ENCODE results near the gene TKFC.

Gene TKFC

DNA sequence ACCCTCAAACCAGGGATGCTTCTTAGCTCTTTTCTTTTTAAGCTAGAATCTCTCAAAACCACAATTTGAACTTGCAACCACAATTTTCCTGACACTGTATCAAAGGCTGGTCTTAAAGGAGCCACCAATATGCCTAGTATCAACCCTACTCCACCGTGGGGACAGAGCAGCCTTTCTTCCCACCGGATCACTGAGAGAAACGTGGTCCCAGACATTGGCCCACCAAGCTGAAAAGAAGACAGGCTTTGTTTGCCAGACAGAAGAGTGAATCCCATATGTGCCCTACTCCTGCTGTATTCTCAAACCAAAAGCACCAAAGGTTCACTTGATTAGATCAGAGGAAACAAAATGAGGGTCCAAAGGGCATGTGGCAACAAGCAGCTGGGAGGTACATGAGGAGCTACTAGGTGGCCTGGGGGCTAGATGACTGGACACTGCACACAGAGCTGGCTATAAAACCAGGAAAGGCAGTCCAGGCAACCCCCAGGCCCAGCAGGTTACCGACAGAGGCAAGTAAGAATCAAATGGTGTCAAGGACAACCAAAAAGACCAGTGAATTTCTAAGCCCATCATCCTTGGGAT lies 34.3 kb upstream of the TKFC start:
- Histone ChIP-seq H3K79me1 (ENCODE audit: low read depth, low read length) (no peaks in the 10 kb centered on the region), H3K4me3 (ENCODE audit: low read length in 2 of 2) (no peak overlapping the region), H2BK5ac (ENCODE audit: low read length) (no peak overlapping the region), H3K27ac (replicated peaks; ENCODE audit: low read length) (no peak overlapping the region), H4K91ac (ENCODE audit: low read depth, low read length, poor library complexity) (no peak overlapping the region), H3K4me1 (ENCODE audit: control insufficient read depth in 2 of 2, insufficient read depth in 1 of 2, low read depth in 1 of 2, low read length in 2 of 2) (peaks cover 6 to 33% of the 10 kb centered on the region in 2 donors), H3K9ac (ENCODE audit: low read depth, low read length, poor library complexity) (no peak overlapping the region), H3K27me3 (ENCODE audit: control insufficient read depth in 3 of 3, insufficient read depth in 3 of 3, low read depth in 1 of 3, low read length in 3 of 3) (no peaks in the 10 kb centered on the region), H2BK12ac (ENCODE audit: low read length) (no peak overlapping the region), H3K9me3 (replicated peaks in 1 of 2; ENCODE audit: control insufficient read depth in 2 of 2, insufficient read depth in 1 of 2, low read depth in 1 of 2, low read length in 2 of 2) (peaks cover 0 to 3% of the 10 kb centered on the region in 2 donors), H3K14ac (ENCODE audit: low read length) (no peak overlapping the region), H4K8ac (ENCODE audit: low read depth, low read length) (no peak overlapping the region), H2AFZ (ENCODE audit: low read length) (no peak overlapping the region), H3K4ac (ENCODE audit: low read length) (no peak overlapping the region), H3K36me3 (replicated peaks in 1 of 2; ENCODE audit: control insufficient read depth in 2 of 2, insufficient read depth in 2 of 2, low read length in 2 of 2) (peaks cover 37 to 75% of the 10 kb centered on the region in 2 donors), H3K23ac (ENCODE audit: low read depth, low read length, poor library complexity) (no peak overlapping the region), H2BK15ac (ENCODE audit: low read length) (no peak overlapping the region), H2BK120ac (ENCODE audit: low read depth, low read length) (no peak overlapping the region), H2AK5ac (ENCODE audit: low read depth, low read length) (no peak overlapping the region), H3K4me2 (ENCODE audit: insufficient read depth, low read length, poor library complexity, severe bottlenecking) (no peak overlapping the region), H3K18ac (ENCODE audit: low read length) (no peak overlapping the region)
- no peak for DNase-seq (ENCODE audit: low spot score)
- WGBS, 2 donors (ENCODE audit: extremely low coverage in 2 of 2, insufficient read length in 2 of 2, insufficient replicate concordance in 1 of 2), result no CpG with 5 or more reads among the region's 4 CpGs

DNA sequence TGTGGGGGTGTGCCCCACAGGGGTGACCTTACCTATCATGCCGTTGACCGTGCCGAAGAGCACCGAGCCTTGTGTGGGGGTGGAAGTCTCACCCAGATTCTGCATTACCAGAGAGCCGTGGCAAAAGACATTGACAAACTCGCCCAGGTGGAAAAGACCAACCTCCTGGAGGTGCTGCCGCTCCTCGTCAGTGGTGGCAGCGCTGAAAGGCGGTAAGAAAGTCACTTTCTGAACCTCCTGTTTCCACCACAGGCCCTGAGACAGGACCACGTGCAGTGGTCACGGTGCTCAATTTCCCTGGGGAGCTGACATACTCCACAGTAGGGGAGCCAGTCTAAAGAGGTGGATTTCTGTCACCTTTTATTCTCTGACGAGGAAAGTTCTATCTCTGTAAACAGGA lies 30.5 kb upstream of the TKFC start:
- Histone ChIP-seq H4K8ac (ENCODE audit: low read depth, low read length) (no peak overlapping the region), H3K23ac (ENCODE audit: low read depth, low read length, poor library complexity) (no peak overlapping the region), H4K91ac (ENCODE audit: low read depth, low read length, poor library complexity) (no peak overlapping the region), H3K14ac (ENCODE audit: low read length) (no peak overlapping the region), H3K79me1 (ENCODE audit: low read depth, low read length) (no peaks in the 10 kb centered on the region), H3K36me3 (replicated peaks in 1 of 2; ENCODE audit: control insufficient read depth in 2 of 2, insufficient read depth in 2 of 2, low read length in 2 of 2) (peaks cover 49 to 99% of the 10 kb centered on the region in 2 donors), H3K4me1 (ENCODE audit: control insufficient read depth in 2 of 2, insufficient read depth in 1 of 2, low read depth in 1 of 2, low read length in 2 of 2) (peaks cover 2 to 21% of the 10 kb centered on the region in 2 donors), H3K27ac (replicated peaks; ENCODE audit: low read length) (no peak overlapping the region), H3K18ac (ENCODE audit: low read length) (no peak overlapping the region), H2BK12ac (ENCODE audit: low read length) (no peak overlapping the region), H3K9ac (ENCODE audit: low read depth, low read length, poor library complexity) (no peak overlapping the region), H3K9me3 (replicated peaks in 1 of 2; ENCODE audit: control insufficient read depth in 2 of 2, insufficient read depth in 1 of 2, low read depth in 1 of 2, low read length in 2 of 2) (no peaks in the 10 kb centered on the region), H2BK5ac (ENCODE audit: low read length) (no peak overlapping the region), H3K4me2 (ENCODE audit: insufficient read depth, low read length, poor library complexity, severe bottlenecking) (no peak overlapping the region), H3K27me3 (ENCODE audit: control insufficient read depth in 3 of 3, insufficient read depth in 3 of 3, low read depth in 1 of 3, low read length in 3 of 3) (no peaks in the 10 kb centered on the region), H2AK5ac (ENCODE audit: low read depth, low read length) (no peak overlapping the region), H2BK15ac (ENCODE audit: low read length) (no peak overlapping the region), H3K4ac (ENCODE audit: low read length) (no peak overlapping the region), H2AFZ (ENCODE audit: low read length) (no peak overlapping the region), H3K4me3 (ENCODE audit: low read length in 2 of 2) (no peak overlapping the region), H2BK120ac (ENCODE audit: low read depth, low read length) (no peak overlapping the region)
- no CpG with 5 or more reads among the region's 13 CpGs for WGBS, 2 donors (ENCODE audit: extremely low coverage in 2 of 2, insufficient read length in 2 of 2, insufficient replicate concordance in 1 of 2)
- DNase-seq (ENCODE audit: low spot score), result no peak

DNA sequence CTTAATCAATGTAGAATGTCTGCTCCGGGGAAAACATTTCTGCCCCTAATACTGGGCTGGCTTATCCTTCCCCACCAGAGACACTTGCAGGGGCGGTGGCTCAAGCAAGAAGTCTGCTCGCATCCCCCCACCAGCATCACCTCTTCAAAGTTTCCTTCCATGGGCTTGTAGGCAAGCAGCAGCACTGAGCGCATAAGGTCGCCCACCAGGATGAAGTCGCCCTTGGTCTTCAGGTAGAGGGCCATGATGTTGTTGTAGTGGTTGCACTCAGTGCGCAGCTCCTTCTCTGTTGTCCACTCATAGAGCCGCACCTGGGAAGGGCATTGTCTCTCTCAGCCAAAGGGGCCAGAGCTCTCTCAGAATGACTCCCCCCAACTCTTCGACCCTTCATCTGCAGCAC lies 29.3 kb upstream of the TKFC start:
- Histone ChIP-seq H3K9ac (ENCODE audit: low read depth, low read length, poor library complexity) (no peak overlapping the region), H4K91ac (ENCODE audit: low read depth, low read length, poor library complexity) (no peak overlapping the region), H3K4me2 (ENCODE audit: insufficient read depth, low read length, poor library complexity, severe bottlenecking) (no peak overlapping the region), H2BK12ac (ENCODE audit: low read length) (no peak overlapping the region), H3K14ac (ENCODE audit: low read length) (no peak overlapping the region), H3K23ac (ENCODE audit: low read depth, low read length, poor library complexity) (no peak overlapping the region), H3K36me3 (replicated peaks in 1 of 2; ENCODE audit: control insufficient read depth in 2 of 2, insufficient read depth in 2 of 2, low read length in 2 of 2) (peaks cover 60 to 99% of the 10 kb centered on the region in 2 donors), H3K4me3 (ENCODE audit: low read length in 2 of 2) (no peak overlapping the region), H3K18ac (ENCODE audit: low read length) (no peak overlapping the region), H2BK5ac (ENCODE audit: low read length) (no peak overlapping the region), H3K27me3 (ENCODE audit: control insufficient read depth in 3 of 3, insufficient read depth in 3 of 3, low read depth in 1 of 3, low read length in 3 of 3) (no peaks in the 10 kb centered on the region), H2BK120ac (ENCODE audit: low read depth, low read length) (no peak overlapping the region), H4K8ac (ENCODE audit: low read depth, low read length) (no peak overlapping the region), H3K4me1 (ENCODE audit: control insufficient read depth in 2 of 2, insufficient read depth in 1 of 2, low read depth in 1 of 2, low read length in 2 of 2) (peaks cover 0 to 9% of the 10 kb centered on the region in 2 donors), H3K9me3 (replicated peaks in 1 of 2; ENCODE audit: control insufficient read depth in 2 of 2, insufficient read depth in 1 of 2, low read depth in 1 of 2, low read length in 2 of 2) (no peaks in the 10 kb centered on the region), H3K79me1 (ENCODE audit: low read depth, low read length) (no peaks in the 10 kb centered on the region), H2AK5ac (ENCODE audit: low read depth, low read length) (no peak overlapping the region), H3K4ac (ENCODE audit: low read length) (no peak overlapping the region), H2AFZ (ENCODE audit: low read length) (no peak overlapping the region), H3K27ac (replicated peaks; ENCODE audit: low read length) (no peak overlapping the region), H2BK15ac (ENCODE audit: low read length) (no peak overlapping the region)
- no peak for DNase-seq (ENCODE audit: low spot score)
- WGBS, 2 donors (ENCODE audit: extremely low coverage in 2 of 2, insufficient read length in 2 of 2, insufficient replicate concordance in 1 of 2), result no CpG with 5 or more reads among the region's 9 CpGs

DNA sequence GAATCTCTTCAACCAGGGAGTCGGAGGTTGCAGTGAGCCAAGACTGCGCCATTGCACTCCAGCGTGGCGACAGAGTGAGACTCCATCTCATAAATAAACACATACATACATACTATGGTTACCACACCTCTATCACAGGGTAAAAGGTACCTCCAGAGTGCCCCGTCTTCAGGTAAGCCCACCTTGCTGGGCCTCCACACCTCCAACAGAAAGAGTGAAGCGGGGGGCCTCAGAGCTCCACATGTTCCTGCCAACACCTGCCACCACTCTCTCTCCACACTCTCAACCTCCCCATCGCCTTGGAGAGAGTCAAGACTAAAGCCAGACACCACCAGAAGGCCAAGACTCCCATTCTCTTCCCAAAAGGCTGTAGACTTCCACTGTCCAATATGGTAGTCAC lies 27.6 kb upstream of the TKFC start:
- no peak overlapping the region for H4K91ac ChIP-seq (ENCODE audit: low read depth, low read length, poor library complexity)
- no peak overlapping the region for H3K14ac ChIP-seq (ENCODE audit: low read length)
- H3K4me2 ChIP-seq (ENCODE audit: insufficient read depth, low read length, poor library complexity, severe bottlenecking), result no peak overlapping the region
- no peak overlapping the region for H3K27ac ChIP-seq (replicated peaks; ENCODE audit: low read length)
- H2BK12ac ChIP-seq (ENCODE audit: low read length), result no peak overlapping the region
- no peak overlapping the region for H3K4me3 ChIP-seq (ENCODE audit: low read length in 2 of 2)
- H4K8ac ChIP-seq (ENCODE audit: low read depth, low read length), result no peak overlapping the region
- H3K4ac ChIP-seq (ENCODE audit: low read length), result no peak overlapping the region
- no peak for DNase-seq (ENCODE audit: low spot score)
- H3K36me3 ChIP-seq (replicated peaks in 1 of 2; ENCODE audit: control insufficient read depth in 2 of 2, insufficient read depth in 2 of 2, low read length in 2 of 2), result peaks cover 61 to 99% of the 10 kb centered on the region in 2 donors
- H3K9ac ChIP-seq (ENCODE audit: low read depth, low read length, poor library complexity), result no peak overlapping the region
- H2BK120ac ChIP-seq (ENCODE audit: low read depth, low read length), result no peak overlapping the region
- H2BK15ac ChIP-seq (ENCODE audit: low read length), result no peak overlapping the region
- no peak overlapping the region for H2AK5ac ChIP-seq (ENCODE audit: low read depth, low read length)
- no peak overlapping the region for H2AFZ ChIP-seq (ENCODE audit: low read length)
- H3K4me1 ChIP-seq (ENCODE audit: control insufficient read depth in 2 of 2, insufficient read depth in 1 of 2, low read depth in 1 of 2, low read length in 2 of 2), result no peaks in the 10 kb centered on the region
- H3K23ac ChIP-seq (ENCODE audit: low read depth, low read length, poor library complexity), result no peak overlapping the region
- H3K79me1 ChIP-seq (ENCODE audit: low read depth, low read length), result no peaks in the 10 kb centered on the region
- no peak overlapping the region for H3K18ac ChIP-seq (ENCODE audit: low read length)
- WGBS, 2 donors (ENCODE audit: extremely low coverage in 2 of 2, insufficient read length in 2 of 2, insufficient replicate concordance in 1 of 2), result no CpG with 5 or more reads among the region's 7 CpGs
- no peak overlapping the region for H2BK5ac ChIP-seq (ENCODE audit: low read length)
- H3K9me3 ChIP-seq (replicated peaks in 1 of 2; ENCODE audit: control insufficient read depth in 2 of 2, insufficient read depth in 1 of 2, low read depth in 1 of 2, low read length in 2 of 2), result no peaks in the 10 kb centered on the region
- H3K27me3 ChIP-seq (ENCODE audit: control insufficient read depth in 3 of 3, insufficient read depth in 3 of 3, low read depth in 1 of 3, low read length in 3 of 3), result no peaks in the 10 kb centered on the region

Data from neuronal stem cell (in vitro differentiated cells).